ENCODE measurements around the gene IL23R.

Gene IL23R

DNA sequence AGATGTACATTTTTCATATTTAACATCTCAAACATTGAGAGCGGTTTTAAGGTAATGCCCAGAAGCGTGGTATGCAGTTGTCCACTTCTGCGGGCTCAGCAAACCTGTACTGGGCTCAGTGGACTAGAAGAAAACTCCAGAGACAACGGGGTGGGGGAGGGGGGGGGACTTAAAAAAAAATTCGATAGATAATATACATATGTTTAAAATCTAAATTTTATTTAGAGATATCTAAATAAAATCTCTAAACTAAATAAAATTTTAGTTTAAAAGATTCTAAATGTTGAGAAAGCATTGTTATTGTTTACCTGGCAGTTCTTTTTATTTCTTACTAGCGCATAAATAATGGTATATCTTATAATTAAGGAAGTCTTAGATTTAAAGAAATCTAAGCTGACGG is 140.3 kb downstream of the IL23R start:
- DNase-seq (ENCODE audit: low read depth): no peak

DNA sequence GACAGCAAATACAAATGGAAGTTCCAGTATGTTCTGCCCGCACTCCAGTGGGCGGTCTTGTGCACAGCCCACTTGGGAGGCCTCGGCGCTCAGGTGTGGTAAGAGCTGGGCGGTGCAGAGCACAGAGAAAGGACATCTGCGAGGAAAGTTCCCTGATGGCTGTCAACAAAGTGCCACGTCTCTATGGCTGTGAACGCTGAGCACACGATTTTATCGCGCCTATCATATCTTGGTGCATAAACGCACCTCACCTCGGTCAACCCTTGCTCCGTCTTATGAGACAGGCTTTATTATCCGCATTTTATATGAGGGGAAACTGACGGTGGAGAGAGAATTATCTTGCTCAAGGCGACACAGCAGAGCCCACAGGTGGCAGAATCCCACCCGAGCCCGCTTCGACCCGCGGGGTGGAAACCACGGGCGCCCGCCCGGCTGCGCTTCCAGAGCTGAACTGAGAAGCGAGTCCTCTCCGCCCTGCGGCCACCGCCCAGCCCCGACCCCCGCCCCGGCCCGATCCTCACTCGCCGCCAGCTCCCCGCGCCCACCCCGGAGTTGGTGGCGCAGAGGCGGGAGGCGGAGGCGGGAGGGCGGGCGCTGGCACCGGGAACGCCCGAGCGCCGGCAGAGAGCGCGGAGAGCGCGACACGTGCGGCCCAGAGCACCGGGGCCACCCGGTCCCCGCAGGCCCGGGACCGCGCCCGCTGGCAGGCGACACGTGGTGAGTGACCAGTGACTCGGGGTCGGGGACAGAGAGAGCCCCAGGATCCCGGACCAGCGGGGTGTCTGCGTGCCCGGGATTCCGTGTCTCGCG is 141.2 kb downstream of the IL23R start, which contains the start of gene IL12RB2:
Gene IL12RB2, plus strand, starts transcription at position 623 of the 810 bp plus-strand sequence. CDS start 12,496 bp downstream, outside the sequence.
- no peak for DNase-seq (ENCODE audit: low read depth)

DNA sequence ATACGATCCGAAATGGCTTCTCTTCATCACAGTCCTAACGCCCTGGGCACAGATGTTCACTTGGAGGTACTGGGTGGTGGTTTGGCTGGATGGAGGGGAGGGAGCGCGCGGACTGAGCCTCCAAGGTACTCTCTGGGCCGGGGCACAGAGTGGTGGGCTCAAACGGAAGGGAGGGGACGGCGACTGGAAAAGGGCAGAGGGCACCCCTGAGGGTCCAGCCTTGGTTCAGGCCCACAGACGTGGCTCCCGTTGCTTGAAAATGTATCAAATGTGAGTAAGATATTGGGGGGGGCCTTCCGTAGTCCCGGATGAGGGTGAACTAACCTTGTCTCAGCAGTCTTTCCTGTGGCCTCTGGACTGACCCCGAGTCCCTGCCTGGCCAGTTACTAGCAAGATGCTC is 141.9 kb downstream of the IL23R start:
- no peak for DNase-seq (ENCODE audit: low read depth)

Measured in iris pigment epithelial cell (primary cell).